Thyroid gland (tissue), 4 donors: ENCODE results near the gene PALM. TPM values are rescaled to one million over a fixed set of nuclear protein-coding genes. Genes with fewer than 3 reads are reported as not detected.
"Not testable (repeated sequence)": the region's sequence is repeated elsewhere in the genome, so short reads cannot be mapped to it uniquely, and the experiment has no call there.

Experiments used
- DNase-seq, 2 donors: peaks; one replicate each; pipeline ENCODE4 v3.0.0-alpha.2; 2019
- H3K27ac ChIP-seq, 3 donors: fragments of 200-600 bp; sonication (generic); 1 replicate in 2 of 3; 2 replicates in 1 of 3; pipeline ENCODE4 v1.5.1; 2016 to 2019; ENCODE audit warnings: mild to moderate bottlenecking in 1 of 3, moderate library complexity in 1 of 3
- H3K27me3 ChIP-seq: fragments of 200-600 bp; sonication (generic); one replicate; pipeline ENCODE4 v1.5.1; 2019
- H3K36me3 ChIP-seq, 2 donors: fragments of 200-600 bp; sonication (generic); one replicate each; pipeline ENCODE4 v1.5.1; 2016 to 2019
- H3K4me1 ChIP-seq, 2 donors: fragments of 200-600 bp; sonication (generic); one replicate each; pipeline ENCODE4 v1.5.1; 2017 to 2019
- H3K4me3 ChIP-seq, 3 donors: fragments of 200-600 bp; sonication (generic); replicated peaks in 1 of 3; 1 replicate in 2 of 3; 2 replicates in 1 of 3; pipeline ENCODE4 v1.5.1; 2016; ENCODE audit warnings: mild to moderate bottlenecking in 1 of 3
- H3K9me3 ChIP-seq: fragments of 200-600 bp; sonication (generic); one replicate; pipeline ENCODE4 v1.5.1; 2017
- CTCF ChIP-seq, 6 experiments: fragments of 200-600 bp in 3 of 6; fragments of 450-650 bp in 3 of 6; sonication (generic) in 3 of 6; IDR thresholded peaks; one replicate each; pipeline ENCODE4 v1.5.1; 2016 to 2019; ENCODE audit warnings: antibody characterized with exemption in 6 of 6, mild to moderate bottlenecking in 2 of 6, inconsistent platforms in 1 of 6, moderate library complexity in 1 of 6
- POLR2A ChIP-seq, 2 donors: fragments of 450-650 bp; IDR thresholded peaks; one replicate each; pipeline ENCODE4 v1.6.1; 2017; ENCODE audit warnings: antibody characterized with exemption in 2 of 2, mild to moderate bottlenecking in 2 of 2, moderate library complexity in 1 of 2
- WGBS, 2 donors: methylation state at CpG; one replicate each; pipeline ENCODE4 v1.1.5; 2017; 5-methylcytosine and 5-hydroxymethylcytosine counted together
- intact Hi-C: fragments of 100-400 bp; cut with DNase I; formaldehyde crosslinking; loops from one replicate; pipeline ENCODE4 v1.15.1; 2023
- total RNA-seq, 4 donors: library from RNA; depleted of rRNA; stranded (reverse); fragments of >200 nt; gene quantifications; one replicate each; pipeline ENCODE4 v1.2.3, GENCODE V29; 2016

Gene PALM
- total RNA-seq, 4 donors from 2014 or later, result 18.9 to 45.5 (median 27.7) TPM

- H3K36me3 ChIP-seq, result no peaks in the 10 kb centered on the region
- H3K9me3 ChIP-seq, result no peaks in the 10 kb centered on the region
- H3K27me3 ChIP-seq, result no peaks in the 10 kb centered on the region
- 38 to 48% methylated on average over 17 to 22 of the region's 22 CpGs for WGBS, 2 donors
- intact Hi-C loops, result no loop called here
- DNase-seq, result peak in 1 of 2 donors; percentile 32
- no peaks in the 10 kb centered on the region for H3K4me1 ChIP-seq
- TF ChIP-seq CTCF (IDR thresholded peaks at IDR 0.05) (peak in 5 of 6 experiments; percentile 23 to 55 (median 35)), POLR2A (IDR thresholded peaks at IDR 0.05) (no peak)
- no peak overlapping the region for H3K27ac ChIP-seq
- no peak overlapping the region for H3K4me3 ChIP-seq
Measured at GRCh38 chr19:737591-738093, 28.9 kb downstream of the PALM start.

DNA sequence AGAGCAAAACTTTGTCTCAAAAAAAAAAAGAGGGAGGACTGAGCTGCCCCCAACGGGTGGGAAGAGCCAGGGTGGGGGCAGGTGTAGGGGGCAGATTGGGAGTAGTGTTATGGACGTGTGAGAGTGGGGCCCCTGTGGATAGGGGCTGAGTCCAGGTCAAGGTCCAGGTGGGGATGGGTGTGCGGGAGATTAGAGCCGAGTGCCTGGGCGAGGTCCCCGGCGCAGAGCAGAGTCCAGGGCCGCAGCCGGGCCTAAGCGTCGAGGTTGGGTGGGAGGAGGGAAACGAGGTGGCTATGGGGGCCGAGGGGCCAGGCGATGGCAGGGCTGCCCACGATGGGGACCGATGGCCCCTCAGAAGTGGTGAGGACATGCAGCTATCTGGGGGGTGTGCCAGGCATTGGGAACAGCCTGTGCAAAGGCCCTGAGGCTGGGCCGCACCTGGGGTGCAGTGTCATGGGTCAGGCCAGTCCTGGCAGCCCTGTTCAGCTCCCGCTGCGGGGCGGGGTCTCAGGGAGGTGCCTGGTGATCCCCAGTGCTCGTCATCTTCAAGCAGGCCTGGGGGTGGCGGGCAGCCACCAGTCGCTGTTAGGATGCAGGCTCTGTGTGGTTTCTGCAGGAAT, 29.9 kb downstream of the PALM start:
- intact Hi-C loops, result no loop called here
- peaks cover 3 to 4% of the 10 kb centered on the region in 2 donors for H3K4me1 ChIP-seq
- H3K4me3 ChIP-seq, result no peak overlapping the region
- no peak for TF ChIP-seq CTCF (IDR thresholded peaks at IDR 0.05)
- no peak for TF ChIP-seq POLR2A (IDR thresholded peaks at IDR 0.05)
- WGBS, 2 donors, result 88 to 90% methylated on average over 19 to 21 of the region's 23 CpGs
- no peaks in the 10 kb centered on the region for H3K27me3 ChIP-seq
- H3K27ac ChIP-seq, result no peak overlapping the region
- no peak for DNase-seq
- no peaks in the 10 kb centered on the region for H3K36me3 ChIP-seq
- no peaks in the 10 kb centered on the region for H3K9me3 ChIP-seq

DNA sequence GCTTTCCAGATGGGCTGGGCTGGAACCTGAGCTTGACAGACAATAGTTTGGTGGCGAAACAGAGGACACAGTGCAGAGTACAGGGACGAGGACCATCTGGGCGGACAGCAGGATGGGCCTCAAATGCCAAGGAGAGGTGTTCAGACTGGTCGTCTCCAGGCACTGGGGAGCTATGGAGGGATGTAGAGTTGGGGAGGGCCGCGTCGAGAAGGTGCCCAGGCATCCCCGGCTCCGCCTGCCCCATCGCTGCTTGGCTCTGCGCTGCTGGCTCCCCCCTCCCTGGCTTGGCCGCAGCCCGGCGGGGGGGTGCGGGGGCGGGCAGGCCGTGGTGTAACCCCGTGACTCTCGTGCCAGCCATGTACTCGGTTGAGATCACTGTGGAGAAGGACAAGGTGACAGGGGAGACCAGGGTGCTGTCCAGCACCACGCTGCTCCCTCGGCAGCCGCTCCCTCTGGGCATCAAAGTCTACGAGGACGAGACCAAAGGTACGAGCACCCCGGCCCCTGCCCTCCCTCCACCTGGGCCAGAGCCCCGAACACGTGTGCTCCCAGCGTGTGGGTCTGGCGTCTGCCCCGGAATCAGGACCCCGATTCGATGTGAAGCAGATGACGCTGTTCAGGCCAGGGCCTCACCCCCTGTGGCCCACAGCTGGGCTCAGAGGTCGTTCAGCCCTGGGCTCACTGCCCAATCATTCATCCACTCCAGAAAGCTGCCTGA, 31.4 kb downstream of the PALM start:
- TF ChIP-seq POLR2A (IDR thresholded peaks at IDR 0.05), result no peak
- TF ChIP-seq CTCF (IDR thresholded peaks at IDR 0.05), result no peak
- H3K36me3 ChIP-seq, result no peaks in the 10 kb centered on the region
- peaks cover 3 to 4% of the 10 kb centered on the region in 2 donors for H3K4me1 ChIP-seq
- intact Hi-C loops, result no loop called here
- WGBS, 2 donors, result 90 to 91% methylated on average over 19 to 31 of the region's 36 CpGs
- no peak for DNase-seq
- no peak overlapping the region for H3K4me3 ChIP-seq
- no peak overlapping the region for H3K27ac ChIP-seq
- no peaks in the 10 kb centered on the region for H3K27me3 ChIP-seq
- H3K9me3 ChIP-seq, result no peaks in the 10 kb centered on the region

DNA sequence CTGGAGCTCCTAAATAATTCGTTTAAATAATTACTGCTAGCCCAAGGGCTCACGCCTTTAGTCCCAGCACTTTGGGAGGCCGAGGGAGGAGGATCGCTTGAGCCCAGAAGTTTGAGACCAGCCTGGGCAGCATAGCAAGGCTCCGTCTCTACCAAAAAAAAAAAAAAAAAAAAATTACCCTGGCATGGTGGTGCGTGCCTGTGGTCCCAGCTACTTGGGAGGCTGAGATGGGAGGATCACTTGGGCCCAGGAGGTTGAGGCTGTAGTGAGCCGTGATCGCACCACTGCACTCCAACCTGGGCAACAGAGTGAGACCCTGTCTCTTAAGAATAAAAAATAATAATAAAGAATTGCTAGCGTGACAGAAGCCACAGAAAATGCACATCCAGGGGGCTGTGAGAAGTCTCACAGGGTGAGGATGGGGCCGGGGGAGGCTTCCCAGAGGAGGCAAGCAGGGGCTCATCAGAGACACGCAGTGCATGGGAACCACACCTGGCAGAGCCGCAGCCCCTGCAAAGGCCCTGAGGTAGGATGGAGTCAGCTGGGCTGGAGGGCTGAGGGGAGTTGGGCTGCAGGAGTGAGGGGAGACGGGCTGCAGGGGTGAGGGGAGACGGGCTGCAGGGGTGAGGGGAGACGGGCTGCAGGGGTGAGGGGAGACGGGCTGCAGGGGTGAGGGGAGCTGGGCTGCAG, 32.2 kb downstream of the PALM start:
- H3K36me3 ChIP-seq, H3K27me3 ChIP-seq, intact Hi-C loops, H3K27ac ChIP-seq, H3K9me3 ChIP-seq, DNase-seq, H3K4me1 ChIP-seq, H3K4me3 ChIP-seq: not testable (repeated sequence)
- 84 to 85% methylated on average over 14 of the region's 16 CpGs for WGBS, 2 donors

DNA sequence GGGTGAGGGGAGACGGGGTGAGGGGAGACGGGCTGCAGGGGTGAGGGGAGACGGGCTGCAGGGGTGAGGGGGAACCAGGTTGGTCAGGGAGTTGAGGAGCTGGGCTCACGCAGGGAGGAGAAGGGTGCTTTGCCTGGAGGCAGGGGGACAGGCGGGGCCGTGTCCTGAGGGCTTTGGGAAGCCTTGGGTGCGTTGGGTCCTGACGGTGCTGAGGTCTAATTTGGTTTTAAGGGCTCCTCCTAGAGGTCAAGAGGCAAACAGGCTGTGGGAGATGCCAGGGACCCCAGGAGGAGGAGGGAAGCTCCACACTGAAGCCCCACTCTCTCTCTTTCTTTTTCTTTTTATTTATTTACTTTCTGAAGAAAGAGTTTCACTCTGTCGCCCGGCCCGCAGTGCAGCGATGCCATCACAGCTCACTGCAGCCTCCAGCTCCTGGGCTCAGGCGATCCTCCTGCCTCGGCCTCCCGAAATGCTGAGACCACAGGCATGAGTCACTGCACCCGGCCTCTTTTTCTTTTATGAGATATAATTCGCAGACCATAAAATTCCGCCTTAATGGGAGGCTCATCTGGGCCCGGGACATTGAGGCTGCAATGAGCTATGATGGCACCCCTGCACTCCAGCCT, 32.9 kb downstream of the PALM start:
- no peak for DNase-seq
- Histone ChIP-seq H3K27me3 (no peaks in the 10 kb centered on the region), H3K4me1 (peaks cover 3 to 4% of the 10 kb centered on the region in 2 donors), H3K9me3 (no peaks in the 10 kb centered on the region), H3K36me3 (no peaks in the 10 kb centered on the region), H3K27ac (no peak overlapping the region), H3K4me3 (no peak overlapping the region)
- WGBS, 2 donors, result 73 to 82% methylated on average over 17 to 18 of the region's 19 CpGs
- intact Hi-C loops, result no loop called here
- no peak for TF ChIP-seq POLR2A (IDR thresholded peaks at IDR 0.05)
- no peak for TF ChIP-seq CTCF (IDR thresholded peaks at IDR 0.05)
